ENCODE data around the gene ENTPD7. TPM values are rescaled to one million over a fixed set of nuclear protein-coding genes. Genes with fewer than 3 reads are reported as not detected.

The ENTPD7 gene
- total RNA-seq: 10 to 100 TPM in 6 of 7 donors, 1 to 10 TPM in 1; 9.7 to 17.5 (median 12.8) TPM
- 1 to 10 TPM in 1 of 3 donors, under 1 TPM in 2; 0.48 to 1.1 (median 0.62) TPM for polyA plus RNA-seq
- long read RNA-seq, donor 1, partial matches to known transcripts: 0 of 3 reads
- long read RNA-seq, donor 1, other reads (novel, unspliced or antisense): 0 of 3 reads
- long read RNA-seq, donor 2, partial matches to known transcripts: 0 of 3 reads
- long read RNA-seq, donor 2, other reads (novel, unspliced or antisense): 0 of 3 reads

DNA sequence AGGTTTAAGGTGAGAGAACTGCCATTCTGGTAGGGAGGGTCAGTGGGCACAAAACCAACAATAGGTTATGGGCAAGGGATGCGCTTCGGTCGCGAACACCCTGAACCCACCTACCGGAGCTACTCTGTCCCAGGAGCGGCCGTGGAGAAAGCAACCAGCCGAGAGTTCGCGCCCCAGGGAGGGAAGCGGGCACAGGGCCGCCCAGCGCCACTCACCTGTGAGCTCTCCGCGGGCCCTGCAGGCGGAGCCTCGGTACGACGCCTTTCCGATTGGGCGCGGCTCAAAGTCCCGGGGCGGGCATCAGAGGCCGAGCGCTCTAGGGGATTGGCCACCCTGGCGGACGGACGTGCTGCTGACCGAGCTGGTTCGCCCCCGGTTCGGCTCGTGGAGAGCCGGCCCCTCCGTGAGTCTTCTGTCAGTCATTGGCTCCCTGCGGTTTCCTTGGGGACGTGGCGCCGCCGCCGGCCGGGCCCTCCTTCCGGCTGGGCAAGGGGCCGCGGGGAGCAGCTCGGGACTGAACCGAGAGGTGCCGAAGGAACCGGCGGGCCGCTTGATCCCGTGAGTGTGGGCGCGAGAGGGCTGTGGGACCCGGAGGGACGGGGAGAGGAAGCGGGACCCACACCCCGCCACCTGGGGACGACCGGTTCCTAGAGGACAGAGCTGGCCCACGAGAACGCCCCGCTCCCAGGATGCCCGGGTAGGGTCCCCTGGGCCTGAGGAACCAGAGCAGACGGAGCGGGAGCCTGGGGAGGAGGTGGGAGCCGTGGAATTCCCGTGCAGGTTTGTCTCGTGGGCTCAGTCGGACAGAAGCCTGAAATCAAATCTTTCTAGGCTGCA lies at the start of gene ENTPD7:
ENTPD7 (plus strand) TSS at position 479 of the 837 bp plus-strand sequence. CDS start 448 bp downstream, outside the sequence.
- Histone ChIP-seq H3K4me3 (peak within 1 kb of the TSS; percentile 56 to 98 (median 86)), H3K36me3 (peaks cover 0 to 16% (median 3%) of the 10 kb centered on the region in 6 donors), H3K27me3 (replicated peaks in 1 of 7) (no peaks in the 10 kb centered on the region), H3K9me3 (no peaks in the 10 kb centered on the region), H3K4me1 (peaks cover 4 to 73% (median 29%) of the 10 kb centered on the region in 6 donors), H3K27ac (peak within 1 kb of the TSS; percentile 39 to 86 (median 68))
- 0 to 1% (median 0%) methylated on average over 42 to 71 of the region's 71 CpGs for WGBS, 5 donors
- TF ChIP-seq POLR2AphosphoS5 (IDR thresholded peaks at IDR 0.05) (peak; percentile 62 to 87 (median 80)), CTCF (IDR thresholded peaks at IDR 0.05 in 8 of 11, conservative IDR thresholded peaks at IDR 0.05 in 3 of 11) (peak; percentile 40 to 77 (median 68)), POLR2A (IDR thresholded peaks at IDR 0.05) (peak in 1 of 3 donors; percentile 14)
- DNase-seq: peak; percentile 99
- intact Hi-C loops (cut with DNase I; ENCODE audit: low total_unique reads): no loop called here

DNA sequence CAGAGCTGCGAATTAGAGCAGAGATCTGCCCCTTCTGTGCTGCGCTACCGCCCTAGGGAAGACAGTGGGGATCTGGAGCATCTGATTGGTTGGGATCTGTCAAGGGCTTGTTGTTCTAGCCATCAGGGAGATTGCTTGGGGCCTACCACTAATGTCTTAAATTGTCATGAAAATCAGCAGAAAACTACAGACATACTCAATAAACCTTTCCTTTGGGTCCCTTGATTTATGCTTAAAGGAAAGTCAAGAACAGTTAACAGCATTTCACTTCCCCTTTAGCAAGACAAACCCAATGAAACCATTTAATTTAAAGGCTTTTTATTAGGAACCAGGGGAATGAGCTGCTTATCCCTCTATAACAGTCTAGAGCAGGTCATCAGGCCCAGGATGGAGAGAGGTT lies 49.1 kb upstream of the ENTPD7 start:
- TF ChIP-seq CTCF (IDR thresholded peaks at IDR 0.05 in 8 of 11, conservative IDR thresholded peaks at IDR 0.05 in 3 of 11) (no peak), POLR2AphosphoS5 (IDR thresholded peaks at IDR 0.05) (no peak), POLR2A (IDR thresholded peaks at IDR 0.05) (no peak)
- H3K36me3 ChIP-seq: peaks cover 0 to 72% (median 34%) of the 10 kb centered on the region in 6 donors
- no peak overlapping the region for H3K27ac ChIP-seq
- H3K4me3 ChIP-seq: no peak overlapping the region
- 78 to 86% (median 81%) methylated on average over 3 of the region's 3 CpGs for WGBS, 5 donors
- intact Hi-C loops (cut with DNase I; ENCODE audit: low total_unique reads): loop anchor here (5.0 to 10.0 kb wide), 3 partner anchors 48 to 218 kb away; no protein-coding TSS in a partner anchor
- no peaks in the 10 kb centered on the region for H3K9me3 ChIP-seq
- no peaks in the 10 kb centered on the region for H3K27me3 ChIP-seq (replicated peaks in 1 of 7)
- H3K4me1 ChIP-seq: peaks cover 0 to 41% (median 16%) of the 10 kb centered on the region in 6 donors
- DNase-seq: no peak

DNA sequence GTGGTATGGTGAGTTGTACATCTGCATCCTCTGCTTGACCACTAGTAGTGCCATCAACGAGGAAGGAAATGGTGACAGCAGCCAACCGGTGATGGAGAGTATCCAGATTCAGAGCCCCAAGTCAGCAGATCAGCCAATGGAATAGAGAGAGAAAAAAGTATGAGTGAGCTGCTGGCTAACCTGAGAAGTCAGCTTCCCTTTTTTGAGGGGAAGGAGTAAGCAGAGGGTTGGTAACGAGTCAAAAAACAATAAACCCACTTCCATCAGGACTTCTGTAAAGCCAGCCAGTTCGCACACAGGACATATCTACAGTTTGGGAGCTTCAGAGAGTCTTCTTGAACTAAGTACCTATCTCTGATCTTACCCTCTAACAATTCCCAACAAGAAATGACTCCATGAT lies 48.0 kb upstream of the ENTPD7 start:
- Histone ChIP-seq H3K9me3 (no peaks in the 10 kb centered on the region), H3K27me3 (replicated peaks in 1 of 7) (no peaks in the 10 kb centered on the region), H3K27ac (peak overlapping the region in 3 of 8 donors; percentile 0 to 31 (median 31)), H3K36me3 (peaks cover 0 to 81% (median 34%) of the 10 kb centered on the region in 6 donors), H3K4me1 (peaks cover 0 to 52% (median 27%) of the 10 kb centered on the region in 6 donors), H3K4me3 (no peak overlapping the region)
- no peak for DNase-seq
- TF ChIP-seq POLR2A (IDR thresholded peaks at IDR 0.05) (no peak), CTCF (IDR thresholded peaks at IDR 0.05 in 8 of 11, conservative IDR thresholded peaks at IDR 0.05 in 3 of 11) (no peak), POLR2AphosphoS5 (IDR thresholded peaks at IDR 0.05) (no peak)
- WGBS, 5 donors: 28 to 60% (median 35%) methylated on average over 4 of the region's 4 CpGs
- intact Hi-C loops (cut with DNase I; ENCODE audit: low total_unique reads): loop anchor here (5.0 to 10.0 kb wide), 3 partner anchors 49 to 219 kb away; no protein-coding TSS in a partner anchor
